ENCODE results near the gene TEX30. TPM values are rescaled to one million over a fixed set of nuclear protein-coding genes. Genes with fewer than 3 reads are reported as not detected.

The TEX30 gene
- total RNA-seq, 4 donors from 2014 or later = 6.5 to 10.0 (median 7.9) TPM

- intact Hi-C loops (cut with DNase I; ENCODE audit: low total_unique reads) = no loop called here
- no peak for TF ChIP-seq POLR2A (IDR thresholded peaks at IDR 0.05)
- no peak for TF ChIP-seq CTCF (IDR thresholded peaks at IDR 0.05)
- no peak overlapping the region for H3K4me3 ChIP-seq (ENCODE audit: low read depth, poor library complexity, severe bottlenecking)
- no peak for DNase-seq (ENCODE audit: low spot score in 2 of 2)
Observed at GRCh38 chr13:102742506-102742905, 31.1 kb downstream of the TEX30 start.

GRCh38 chr13:102742101-102742500 lies 31.5 kb downstream of the TEX30 start:
- no peak for DNase-seq (ENCODE audit: low spot score in 2 of 2)
- 49 to 74% methylated on average over 1 of the region's 1 CpG for WGBS, 2 donors
- intact Hi-C loops (cut with DNase I; ENCODE audit: low total_unique reads) = no loop called here
- H3K4me3 ChIP-seq (ENCODE audit: low read depth, poor library complexity, severe bottlenecking) = no peak overlapping the region
- TF ChIP-seq CTCF (IDR thresholded peaks at IDR 0.05) = no peak
- no peak for TF ChIP-seq POLR2A (IDR thresholded peaks at IDR 0.05)

GRCh38 chr13:102729560-102730270 lies 43.9 kb downstream of the TEX30 start:
- intact Hi-C loops (cut with DNase I; ENCODE audit: low total_unique reads) = no loop called here
- TF ChIP-seq CTCF (IDR thresholded peaks at IDR 0.05) = no peak
- 19 to 28% methylated on average over 8 of the region's 8 CpGs for WGBS, 2 donors
- DNase-seq (ENCODE audit: low spot score in 2 of 2) = no peak
- no peak overlapping the region for H3K4me3 ChIP-seq (ENCODE audit: low read depth, poor library complexity, severe bottlenecking)

GRCh38 chr13:102726430-102726829 lies 47.2 kb downstream of the TEX30 start:
- 49 to 56% methylated on average over 2 of the region's 2 CpGs for WGBS, 2 donors
- DNase-seq (ENCODE audit: low spot score in 2 of 2) = no peak
- intact Hi-C loops (cut with DNase I; ENCODE audit: low total_unique reads) = no loop called here
- TF ChIP-seq POLR2A (IDR thresholded peaks at IDR 0.05) = no peak
- no peak for TF ChIP-seq CTCF (IDR thresholded peaks at IDR 0.05)
- H3K4me3 ChIP-seq (ENCODE audit: low read depth, poor library complexity, severe bottlenecking) = no peak overlapping the region

GRCh38 chr13:102724923-102725322 lies 48.7 kb downstream of the TEX30 start:
- 36 to 38% methylated on average over 6 of the region's 6 CpGs for WGBS, 2 donors
- H3K4me3 ChIP-seq (ENCODE audit: low read depth, poor library complexity, severe bottlenecking) = no peak overlapping the region
- DNase-seq (ENCODE audit: low spot score in 2 of 2) = no peak
- no peak for TF ChIP-seq POLR2A (IDR thresholded peaks at IDR 0.05)
- no peak for TF ChIP-seq CTCF (IDR thresholded peaks at IDR 0.05)
- intact Hi-C loops (cut with DNase I; ENCODE audit: low total_unique reads) = no loop called here

GRCh38 chr13:102721800-102722231 lies 51.8 kb downstream of the TEX30 start:
- H3K4me3 ChIP-seq (ENCODE audit: low read depth, poor library complexity, severe bottlenecking) = no peak overlapping the region
- DNase-seq (ENCODE audit: low spot score in 2 of 2) = no peak
- intact Hi-C loops (cut with DNase I; ENCODE audit: low total_unique reads) = no loop called here
- TF ChIP-seq POLR2A (IDR thresholded peaks at IDR 0.05) = no peak
- TF ChIP-seq CTCF (IDR thresholded peaks at IDR 0.05) = no peak
- 36 to 79% methylated on average over 1 of the region's 1 CpG for WGBS, 2 donors

Measured in lower leg skin (tissue), 4 donors.